GM21576 (cell line): ENCODE data around the gene RAB1B.
A peak's percentile ranks its signal among the peaks of the same experiment; 100 is the strongest.

Source experiments
- ATAC-seq: cut with Tn5 transposase; IDR thresholded peaks from one replicate; pipeline ENCODE4 v1.9.1; 2021; ENCODE audit warnings: mild to moderate bottlenecking, moderate library complexity; ENCODE audit not compliant: unreplicated experiment

RAB1B gene

GRCh38 chr11:66268244-66268951, at the start of gene RAB1B:
TSS of gene RAB1B (plus strand) at chr11:66268639. CDS start at chr11:66268680, 41 bp downstream.
- ATAC-seq: peak; percentile 70

- ATAC-seq: no peak
Measured at GRCh38 chr11:66218846-66219620, 49.4 kb upstream of the RAB1B start.

GRCh38 chr11:66219846-66220565, 48.4 kb upstream of the RAB1B start:
- no peak for ATAC-seq

GRCh38 chr11:66220566-66220935, 47.9 kb upstream of the RAB1B start:
- no peak for ATAC-seq

- ATAC-seq: no peak
Measured at GRCh38 chr11:66221012-66221411, 47.4 kb upstream of the RAB1B start.

GRCh38 chr11:66221726-66222236, 46.7 kb upstream of the RAB1B start:
- no peak for ATAC-seq

GRCh38 chr11:66222358-66223149, 45.9 kb upstream of the RAB1B start:
- ATAC-seq: peak; percentile 87

GRCh38 chr11:66224226-66224855, 44.1 kb upstream of the RAB1B start:
- no peak for ATAC-seq

- no peak for ATAC-seq
Measured at GRCh38 chr11:66225066-66225465, 43.4 kb upstream of the RAB1B start.

GRCh38 chr11:66226101-66226500, 42.3 kb upstream of the RAB1B start:
- no peak for ATAC-seq

GRCh38 chr11:66227700-66228099, 40.7 kb upstream of the RAB1B start:
- no peak for ATAC-seq

- no peak for ATAC-seq
Measured at GRCh38 chr11:66228521-66228920, 39.9 kb upstream of the RAB1B start.

GRCh38 chr11:66230156-66230555, 38.3 kb upstream of the RAB1B start:
- no peak for ATAC-seq

GRCh38 chr11:66230978-66231377, 37.5 kb upstream of the RAB1B start:
- no peak for ATAC-seq

GRCh38 chr11:66231561-66231960, 36.9 kb upstream of the RAB1B start:
- no peak for ATAC-seq

GRCh38 chr11:66232769-66233168, 35.7 kb upstream of the RAB1B start:
- ATAC-seq: no peak

GRCh38 chr11:66233301-66233700, 35.1 kb upstream of the RAB1B start:
- no peak for ATAC-seq

- no peak for ATAC-seq
Measured at GRCh38 chr11:66235141-66235540, 33.3 kb upstream of the RAB1B start.

- no peak for ATAC-seq
Measured at GRCh38 chr11:66237867-66238266, 30.6 kb upstream of the RAB1B start.

- no peak for ATAC-seq
Measured at GRCh38 chr11:66238786-66239413, 29.5 kb upstream of the RAB1B start.
